HepG2 (cell line): Measurements from ENCODE around the gene ESF1. TPM values are rescaled to one million over a fixed set of nuclear protein-coding genes. Genes with fewer than 3 reads are reported as not detected.

Experiments used
- BHLHE40 ChIP-seq: IDR thresholded peaks from 2 replicates; pipeline ENCODE4 v1.6.1; 2011; ENCODE audit warnings: low read length, improper control_type of control experiment
- HES4 ChIP-seq: sonication (generic); formaldehyde crosslinking; IDR thresholded peaks from 2 replicates; pipeline ENCODE4 v1.9.0; 2021; ENCODE audit warnings: mild to moderate bottlenecking, missing genetic modification reagents, borderline replicate concordance
- JARID2 ChIP-seq: sonication (generic); formaldehyde crosslinking; IDR thresholded peaks from 2 replicates; pipeline ENCODE4 v1.8.1; 2023; ENCODE audit warnings: missing genetic modification reagents, inconsistent platforms; ENCODE audit not compliant: insufficient replicate concordance
- MAF1 ChIP-seq: sonication (generic); formaldehyde crosslinking; IDR thresholded peaks from 2 replicates; pipeline ENCODE4 v1.5.0; 2020; ENCODE audit warnings: missing genetic modification reagents, borderline replicate concordance
- MTF2 ChIP-seq: sonication (generic); formaldehyde crosslinking; IDR thresholded peaks from 2 replicates; pipeline ENCODE4 v1.5.0; 2020; ENCODE audit warnings: missing genetic modification reagents, borderline replicate concordance
- RFXAP ChIP-seq: sonication (generic); formaldehyde crosslinking; IDR thresholded peaks from 2 replicates; pipeline ENCODE4 v1.4.0; 2020; ENCODE audit warnings: missing genetic modification reagents, borderline replicate concordance
- SRSF9 ChIP-seq: fragments of 200-400 bp; formaldehyde crosslinking; IDR thresholded peaks from 2 replicates; pipeline ENCODE4 v1.6.1; 2018; ENCODE audit warnings: borderline replicate concordance, mild to moderate bottlenecking, low read depth, low read length; ENCODE audit not compliant: insufficient read depth, poor library complexity, severe bottlenecking
- ZNF12 ChIP-seq: sonication (generic); formaldehyde crosslinking; IDR thresholded peaks from 2 replicates; pipeline ENCODE4 v1.5.0; 2020; ENCODE audit warnings: missing genetic modification reagents
- ZNF550 ChIP-seq: sonication (generic); formaldehyde crosslinking; IDR thresholded peaks from 2 replicates; pipeline ENCODE4 v1.4.0; 2020; ENCODE audit warnings: mild to moderate bottlenecking, missing genetic modification reagents, borderline replicate concordance
- ZNF562 ChIP-seq: sonication (generic); formaldehyde crosslinking; IDR thresholded peaks from 2 replicates; pipeline ENCODE4 v1.8.0; 2022; ENCODE audit warnings: missing genetic modification reagents, borderline replicate concordance
- ZNF570 ChIP-seq: sonication (generic); formaldehyde crosslinking; IDR thresholded peaks from 2 replicates; pipeline ENCODE4 v1.4.0; 2020; ENCODE audit warnings: mild to moderate bottlenecking, missing genetic modification reagents, borderline replicate concordance
- ZNF672 ChIP-seq: sonication (generic); formaldehyde crosslinking; IDR thresholded peaks from 2 replicates; pipeline ENCODE4 v1.8.1; 2022; ENCODE audit warnings: missing genetic modification reagents
- ZNF7 ChIP-seq: IDR thresholded peaks from 2 replicates; pipeline ENCODE4 v1.6.1; 2016; ENCODE audit warnings: missing biosample characterization, missing genetic modification reagents
- ZSCAN21 ChIP-seq: sonication (generic); formaldehyde crosslinking; IDR thresholded peaks from 2 replicates; pipeline ENCODE4 v1.8.0; 2022; ENCODE audit warnings: mild to moderate bottlenecking, missing genetic modification reagents, moderate library complexity, borderline replicate concordance
- polyA plus RNA-seq, 8 experiments: library from polyadenylated mRNA; depleted of rRNA in 3 of 8; stranded (reverse) in 7 of 8; unstranded in 1 of 8; fragments of >200 nt; fragmentation: Illumina TruSeq in 4 of 8; extraction: Trizol in 4 of 8; gene quantifications; 2 replicates each; pipeline versions ENCODE4 v1.2.1 to v1.2.3, GENCODE V29; 2011 to 2016; ENCODE audit warnings: low read depth in 4 of 8, missing spikeins in 1 of 8, mixed read lengths in 1 of 8; ENCODE audit not compliant: insufficient read depth in 1 of 8
- total RNA-seq, 5 experiments: library from RNA; depleted of rRNA; stranded (reverse); fragments of >200 nt; fragmentation: Illumina TruSeq; extraction: Trizol; gene quantifications; 2 replicates each; pipeline ENCODE4 v1.2.3, GENCODE V29; 2016; ENCODE audit warnings: low read depth in 1 of 5
- TF ChIP-seq, protein P1 (sequence below): sonication (generic); formaldehyde crosslinking; IDR thresholded peaks from 2 replicates; pipeline ENCODE4 v1.5.0; 2020; ENCODE audit warnings: missing genetic modification reagents
- TF ChIP-seq, protein P2 (sequence below): sonication (generic); formaldehyde crosslinking; IDR thresholded peaks from 2 replicates; pipeline ENCODE4 v1.8.1; 2023; ENCODE audit warnings: missing genetic modification reagents, inconsistent platforms, borderline replicate concordance
- TF ChIP-seq, protein P3 (sequence below): sonication (generic); formaldehyde crosslinking; IDR thresholded peaks from 2 replicates; pipeline ENCODE4 v1.9.0; 2021; ENCODE audit warnings: missing genetic modification reagents, mild to moderate bottlenecking, borderline replicate concordance
- TF ChIP-seq, protein P4 (sequence below): IDR thresholded peaks from 2 replicates; pipeline ENCODE4 v1.6.1; 2016; ENCODE audit warnings: low read depth, borderline replicate concordance
- TF ChIP-seq, protein P5 (sequence below): sonication (generic); formaldehyde crosslinking; conservative IDR thresholded peaks from 2 replicates; pipeline ENCODE4 v1.8.0; 2022; ENCODE audit warnings: mild to moderate bottlenecking, moderate library complexity, missing genetic modification reagents

The ESF1 gene
- total and polyA plus RNA-seq, 2 of the 13 experiments (the other 11 are each of a cell fraction or from before 2014, with no cell fraction given) = 7.3 to 66.9 TPM

DNA sequence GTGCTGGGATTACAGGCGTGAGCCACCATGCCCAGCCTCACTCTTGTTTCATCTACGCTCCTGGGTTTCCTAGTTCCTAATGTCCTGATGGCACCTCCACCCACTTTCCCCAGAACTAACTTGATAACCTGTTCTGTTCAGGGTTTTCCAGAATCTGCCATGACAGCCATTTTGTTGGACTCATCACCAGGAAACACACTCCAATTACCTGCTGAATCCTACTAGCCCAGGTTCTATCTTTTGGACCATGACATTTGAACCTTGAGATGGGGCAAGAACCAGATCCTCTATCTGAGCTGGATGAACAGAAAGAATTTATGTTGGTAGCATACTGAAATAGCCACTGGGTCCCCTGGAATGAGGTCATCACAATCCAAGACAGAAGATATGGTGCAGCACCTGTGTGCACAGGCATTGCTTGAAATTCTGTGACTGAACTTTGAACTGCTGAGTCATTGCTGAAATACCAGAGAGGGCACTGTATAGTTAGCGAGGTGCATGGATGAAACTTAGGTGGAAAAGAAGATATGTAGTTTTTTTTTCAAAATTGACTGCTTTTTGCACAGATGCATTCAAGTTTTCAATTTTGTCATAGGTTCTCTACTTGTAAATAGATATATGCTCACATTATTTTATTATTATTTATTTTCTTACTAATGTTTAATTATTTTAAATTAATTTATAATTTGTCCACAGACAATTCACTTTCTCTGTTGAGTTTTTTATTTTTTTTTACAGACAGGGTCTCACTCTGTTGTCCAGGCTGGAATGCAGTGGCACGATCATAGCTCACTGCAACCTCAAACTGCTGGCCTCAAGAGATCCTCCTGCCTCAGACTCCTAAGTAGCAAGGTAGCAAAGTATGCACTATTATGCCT lies 103.2 kb downstream of the ESF1 start (continued):
- TF ChIP-seq ZNF550 (CRISPR knock-in tag) (no peak), JARID2 (no peak), BHLHE40 (no peak), HES4 (no peak), ZNF7 (CRISPR knock-in tag) (no peak), ZNF570 (CRISPR knock-in tag) (no peak), MTF2 (CRISPR knock-in tag) (no peak), RFXAP (CRISPR knock-in tag) (0 out of 2 replicates have a peak, but pooled peaks have one; percentile 25), SRSF9 (no peak), ZNF672 (no peak), ZNF12 (CRISPR knock-in tag) (peak; percentile 68; the same call in 1 of the 2 replicates), MAF1 (CRISPR knock-in tag) (no peak), ZSCAN21 (CRISPR knock-in tag) (0 out of 2 replicates have a peak, but pooled peaks have one; percentile 21), ZNF562 (CRISPR knock-in tag) (no peak)
- TF ChIP-seq, protein P1, sequence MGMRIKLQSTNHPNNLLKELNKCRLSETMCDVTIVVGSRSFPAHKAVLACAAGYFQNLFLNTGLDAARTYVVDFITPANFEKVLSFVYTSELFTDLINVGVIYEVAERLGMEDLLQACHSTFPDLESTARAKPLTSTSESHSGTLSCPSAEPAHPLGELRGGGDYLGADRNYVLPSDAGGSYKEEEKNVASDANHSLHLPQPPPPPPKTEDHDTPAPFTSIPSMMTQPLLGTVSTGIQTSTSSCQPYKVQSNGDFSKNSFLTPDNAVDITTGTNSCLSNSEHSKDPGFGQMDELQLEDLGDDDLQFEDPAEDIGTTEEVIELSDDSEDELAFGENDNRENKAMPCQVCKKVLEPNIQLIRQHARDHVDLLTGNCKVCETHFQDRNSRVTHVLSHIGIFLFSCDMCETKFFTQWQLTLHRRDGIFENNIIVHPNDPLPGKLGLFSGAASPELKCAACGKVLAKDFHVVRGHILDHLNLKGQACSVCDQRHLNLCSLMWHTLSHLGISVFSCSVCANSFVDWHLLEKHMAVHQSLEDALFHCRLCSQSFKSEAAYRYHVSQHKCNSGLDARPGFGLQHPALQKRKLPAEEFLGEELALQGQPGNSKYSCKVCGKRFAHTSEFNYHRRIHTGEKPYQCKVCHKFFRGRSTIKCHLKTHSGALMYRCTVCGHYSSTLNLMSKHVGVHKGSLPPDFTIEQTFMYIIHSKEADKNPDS (CRISPR knock-in tag) = no peak
- TF ChIP-seq, protein P2, sequence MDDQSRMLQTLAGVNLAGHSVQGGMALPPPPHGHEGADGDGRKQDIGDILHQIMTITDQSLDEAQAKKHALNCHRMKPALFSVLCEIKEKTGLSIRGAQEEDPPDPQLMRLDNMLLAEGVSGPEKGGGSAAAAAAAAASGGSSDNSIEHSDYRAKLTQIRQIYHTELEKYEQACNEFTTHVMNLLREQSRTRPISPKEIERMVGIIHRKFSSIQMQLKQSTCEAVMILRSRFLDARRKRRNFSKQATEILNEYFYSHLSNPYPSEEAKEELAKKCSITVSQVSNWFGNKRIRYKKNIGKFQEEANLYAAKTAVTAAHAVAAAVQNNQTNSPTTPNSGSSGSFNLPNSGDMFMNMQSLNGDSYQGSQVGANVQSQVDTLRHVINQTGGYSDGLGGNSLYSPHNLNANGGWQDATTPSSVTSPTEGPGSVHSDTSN = no peak
- TF ChIP-seq, protein P3, sequence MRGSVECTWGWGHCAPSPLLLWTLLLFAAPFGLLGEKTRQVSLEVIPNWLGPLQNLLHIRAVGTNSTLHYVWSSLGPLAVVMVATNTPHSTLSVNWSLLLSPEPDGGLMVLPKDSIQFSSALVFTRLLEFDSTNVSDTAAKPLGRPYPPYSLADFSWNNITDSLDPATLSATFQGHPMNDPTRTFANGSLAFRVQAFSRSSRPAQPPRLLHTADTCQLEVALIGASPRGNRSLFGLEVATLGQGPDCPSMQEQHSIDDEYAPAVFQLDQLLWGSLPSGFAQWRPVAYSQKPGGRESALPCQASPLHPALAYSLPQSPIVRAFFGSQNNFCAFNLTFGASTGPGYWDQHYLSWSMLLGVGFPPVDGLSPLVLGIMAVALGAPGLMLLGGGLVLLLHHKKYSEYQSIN (CRISPR knock-in tag) = no peak
- TF ChIP-seq, protein P4, sequence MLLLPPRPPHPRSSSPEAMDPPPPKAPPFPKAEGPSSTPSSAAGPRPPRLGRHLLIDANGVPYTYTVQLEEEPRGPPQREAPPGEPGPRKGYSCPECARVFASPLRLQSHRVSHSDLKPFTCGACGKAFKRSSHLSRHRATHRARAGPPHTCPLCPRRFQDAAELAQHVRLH (CRISPR knock-in tag) = peak; percentile 49; the same call in 1 of the 2 replicates
- TF ChIP-seq, protein P5, sequence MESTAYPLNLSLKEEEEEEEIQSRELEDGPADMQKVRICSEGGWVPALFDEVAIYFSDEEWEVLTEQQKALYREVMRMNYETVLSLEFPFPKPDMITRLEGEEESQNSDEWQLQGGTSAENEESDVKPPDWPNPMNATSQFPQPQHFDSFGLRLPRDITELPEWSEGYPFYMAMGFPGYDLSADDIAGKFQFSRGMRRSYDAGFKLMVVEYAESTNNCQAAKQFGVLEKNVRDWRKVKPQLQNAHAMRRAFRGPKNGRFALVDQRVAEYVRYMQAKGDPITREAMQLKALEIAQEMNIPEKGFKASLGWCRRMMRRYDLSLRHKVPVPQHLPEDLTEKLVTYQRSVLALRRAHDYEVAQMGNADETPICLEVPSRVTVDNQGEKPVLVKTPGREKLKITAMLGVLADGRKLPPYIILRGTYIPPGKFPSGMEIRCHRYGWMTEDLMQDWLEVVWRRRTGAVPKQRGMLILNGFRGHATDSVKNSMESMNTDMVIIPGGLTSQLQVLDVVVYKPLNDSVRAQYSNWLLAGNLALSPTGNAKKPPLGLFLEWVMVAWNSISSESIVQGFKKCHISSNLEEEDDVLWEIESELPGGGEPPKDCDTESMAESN = no peak; the same call in 1 of the 2 replicates
